NCI-H2196 (cell line): ENCODE measurements around the gene ICE1.
"Not testable (repeated sequence)": the region's sequence is repeated elsewhere in the genome, so short reads cannot be mapped to it uniquely, and the experiment has no call there.

Source experiments
- DNase-seq: peaks from one replicate; lab custom pipeline; 2025; ENCODE audit not compliant: unreplicated experiment; lab: John Stamatoyannopoulos, UW

Gene ICE1

DNA sequence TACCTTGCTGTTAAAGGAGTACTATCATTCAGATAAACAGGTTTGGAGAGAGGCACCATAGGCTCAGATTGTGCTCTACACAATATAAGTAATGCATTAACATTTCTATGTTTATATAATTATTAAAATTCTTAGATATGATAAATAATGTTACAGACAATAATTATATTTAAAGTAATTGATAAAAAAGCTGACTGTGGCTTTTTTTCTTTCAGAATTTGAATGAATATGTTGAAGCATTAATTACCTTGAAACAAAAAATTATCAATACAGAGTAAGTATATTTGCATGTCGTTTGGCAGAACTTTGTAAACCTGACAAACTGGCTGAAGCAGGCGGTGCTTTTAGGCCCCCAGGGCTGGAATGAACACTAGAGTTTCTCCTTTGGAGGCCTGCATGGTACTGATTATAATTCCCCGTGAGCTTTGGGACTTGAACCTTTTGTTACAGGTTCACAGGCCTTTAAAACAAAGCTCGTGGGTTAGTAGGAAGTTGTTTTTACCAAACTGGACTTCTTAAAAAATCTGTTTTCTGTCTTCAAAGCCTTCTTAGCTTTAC is 13.8 kb downstream of the ICE1 start:
- no peak for DNase-seq

DNA sequence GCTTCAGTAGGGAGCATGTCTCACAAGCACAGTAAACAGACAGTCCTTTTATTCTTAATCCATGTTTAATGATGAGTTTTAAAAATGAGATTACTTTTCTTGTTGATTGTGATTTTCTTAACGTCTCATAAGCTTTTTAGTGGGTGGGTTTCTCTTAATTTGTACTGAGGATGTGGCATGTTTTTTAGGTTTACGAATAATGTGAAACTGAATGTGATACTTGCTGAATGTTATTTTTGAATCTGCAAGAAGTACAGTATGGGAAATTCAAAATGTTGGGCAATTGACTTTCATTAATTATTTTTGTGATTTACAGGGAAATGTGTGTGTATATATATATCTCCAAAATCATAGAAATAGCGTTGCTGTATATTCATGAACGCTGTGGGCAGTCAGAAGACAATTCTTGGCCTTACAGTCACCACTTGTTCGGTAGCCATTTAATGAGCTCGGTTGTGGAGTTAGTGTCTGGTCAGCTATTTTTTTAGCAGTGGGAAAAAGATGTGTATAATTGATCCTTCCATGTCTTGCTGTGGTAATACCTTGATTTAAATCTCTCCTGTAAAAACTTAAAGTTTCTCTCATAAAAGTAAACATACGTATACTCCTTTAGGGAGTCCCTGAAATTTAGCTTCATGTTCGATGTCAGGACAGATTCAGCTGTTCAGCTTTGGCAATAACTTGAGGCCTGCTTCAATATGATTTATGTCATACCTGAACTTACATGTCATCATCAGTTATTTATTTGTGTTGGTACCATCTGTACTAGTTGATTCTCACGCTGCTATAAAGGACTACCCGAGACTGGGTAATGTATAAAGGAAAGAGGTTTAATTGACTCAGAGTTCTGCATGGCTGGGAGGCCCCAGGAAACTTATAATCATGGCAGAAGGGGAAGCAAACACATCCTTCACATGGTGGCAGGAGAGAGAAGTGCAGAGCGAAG is 15.0 kb downstream of the ICE1 start:
- DNase-seq: no peak

DNA sequence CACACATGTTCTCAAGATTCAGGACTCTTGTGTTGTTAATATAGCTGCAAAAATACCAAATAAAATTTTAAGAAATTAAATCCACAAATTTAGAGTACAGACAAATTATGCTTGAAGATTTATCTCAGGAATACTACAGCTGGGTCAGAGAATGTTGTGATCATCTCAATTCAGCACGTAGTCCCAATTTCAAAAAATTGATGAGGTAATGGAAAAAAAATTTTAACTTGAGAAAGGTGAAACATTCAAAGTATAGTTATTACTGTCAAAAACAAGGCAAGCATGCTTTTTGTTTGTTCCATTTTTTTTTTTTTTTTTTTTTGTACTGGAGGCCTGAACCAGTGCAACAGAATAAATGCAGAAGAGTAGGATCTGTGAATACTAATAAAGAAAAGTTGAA is 29.4 kb downstream of the ICE1 start:
- DNase-seq: no peak

DNA sequence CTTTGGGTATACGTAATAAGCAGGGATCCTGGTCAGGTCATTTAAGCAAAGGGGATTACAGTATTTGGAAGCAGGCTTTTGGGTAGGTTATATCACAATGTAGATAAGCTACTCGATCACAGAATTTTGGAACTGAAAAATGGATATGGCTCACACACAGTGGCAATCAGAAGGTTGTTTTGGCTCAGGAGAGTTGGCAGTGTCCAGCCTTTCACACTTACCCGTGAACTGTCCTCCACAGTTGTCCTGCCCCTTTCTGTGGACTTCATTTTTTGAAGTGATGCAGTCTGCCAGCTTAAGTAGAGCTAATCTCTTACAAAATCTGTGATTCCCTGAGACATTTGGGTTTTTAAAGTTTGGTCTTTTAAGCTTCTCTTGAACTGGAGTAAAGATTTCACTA is 30.7 kb downstream of the ICE1 start:
- DNase-seq: no peak

GRCh38 chr5:5454391-5454790 is 31.9 kb downstream of the ICE1 start:
- no peak for DNase-seq

DNA sequence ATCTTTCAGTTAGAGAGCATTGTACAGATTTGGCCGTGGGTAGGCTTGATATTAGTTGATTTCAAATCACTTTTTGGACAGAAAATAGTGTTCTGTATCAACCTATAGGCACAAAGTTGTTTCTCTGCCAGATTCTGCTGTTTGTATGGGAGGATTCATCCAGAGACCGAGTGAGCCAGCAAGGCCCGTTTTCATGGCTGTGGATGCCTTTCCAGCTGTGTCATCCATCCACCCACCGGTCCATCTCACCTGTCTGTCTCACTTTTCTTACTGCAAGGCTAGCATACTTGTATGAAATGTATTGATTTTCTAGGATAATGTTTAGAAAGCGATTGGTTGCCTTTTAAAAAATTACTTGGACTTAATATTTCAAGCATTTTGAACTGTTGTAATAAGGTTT is 34.4 kb downstream of the ICE1 start:
- DNase-seq: no peak

- no peak for DNase-seq
These were observed 37.8 kb downstream of the ICE1 start for GRCh38 chr5:5460311-5460710.

GRCh38 chr5:5461012-5461411 is 38.5 kb downstream of the ICE1 start:
- no peak for DNase-seq

- DNase-seq: no peak
These were observed 41.7 kb downstream of the ICE1 start for GRCh38 chr5:5464036-5464715.

GRCh38 chr5:5466227-5466626 is 43.8 kb downstream of the ICE1 start:
- no peak for DNase-seq

DNA sequence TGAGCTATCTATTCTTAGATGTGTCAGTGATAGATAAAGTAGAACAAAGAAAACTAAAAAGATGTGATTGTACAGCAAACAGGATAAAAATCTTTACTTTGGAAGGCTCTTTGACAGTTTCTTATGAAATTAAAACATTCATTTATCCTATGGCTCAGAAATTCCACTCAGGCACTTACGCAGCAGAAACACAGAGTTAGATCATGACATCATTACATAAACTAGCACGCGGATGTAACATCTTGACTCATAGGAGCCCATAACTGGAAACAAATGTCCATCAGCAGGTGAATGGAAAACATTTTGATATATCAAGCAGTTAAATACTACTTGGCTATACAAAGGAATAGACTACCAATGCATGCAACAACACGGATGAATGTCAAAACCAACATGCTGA is 45.3 kb downstream of the ICE1 start:
- DNase-seq: no peak

DNA sequence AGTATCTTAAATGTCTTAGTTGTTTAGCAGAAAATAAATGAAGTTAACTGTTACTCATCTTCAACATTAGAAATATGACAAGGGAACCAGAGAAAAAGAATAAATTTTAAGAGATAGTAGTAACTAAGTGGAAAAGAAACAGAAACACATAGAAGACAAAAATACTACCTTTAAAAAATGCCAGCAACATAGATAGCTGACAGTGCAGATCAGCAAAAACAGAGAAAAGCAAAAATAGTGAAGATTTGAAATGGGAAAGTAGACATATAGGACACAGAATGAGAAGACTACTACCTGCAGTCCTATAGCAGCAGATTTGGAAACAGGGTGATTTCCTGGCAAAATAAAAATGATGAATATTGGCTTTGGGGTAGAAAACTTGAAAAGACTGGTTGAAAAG is 48.5 kb downstream of the ICE1 start:
- DNase-seq: no peak

DNA sequence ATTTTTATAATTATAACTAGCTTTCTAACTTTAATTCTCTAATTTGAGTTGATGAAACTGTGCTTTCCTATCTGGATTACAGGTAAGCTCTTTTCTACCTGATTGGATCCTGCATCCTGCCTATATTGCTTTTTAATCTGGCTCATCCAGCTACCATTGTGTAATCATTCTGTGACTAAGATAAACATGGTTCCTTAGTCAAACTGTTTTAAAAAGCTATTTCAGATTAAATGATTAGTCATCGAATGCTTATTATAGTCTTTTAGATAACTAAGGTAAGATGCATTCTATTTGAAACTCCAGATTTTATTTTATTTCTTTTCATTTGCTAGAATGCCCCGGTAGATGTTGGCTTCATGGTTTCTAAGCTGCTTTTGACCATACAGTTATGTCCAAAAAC is 50.7 kb downstream of the ICE1 start:
- no peak for DNase-seq

DNA sequence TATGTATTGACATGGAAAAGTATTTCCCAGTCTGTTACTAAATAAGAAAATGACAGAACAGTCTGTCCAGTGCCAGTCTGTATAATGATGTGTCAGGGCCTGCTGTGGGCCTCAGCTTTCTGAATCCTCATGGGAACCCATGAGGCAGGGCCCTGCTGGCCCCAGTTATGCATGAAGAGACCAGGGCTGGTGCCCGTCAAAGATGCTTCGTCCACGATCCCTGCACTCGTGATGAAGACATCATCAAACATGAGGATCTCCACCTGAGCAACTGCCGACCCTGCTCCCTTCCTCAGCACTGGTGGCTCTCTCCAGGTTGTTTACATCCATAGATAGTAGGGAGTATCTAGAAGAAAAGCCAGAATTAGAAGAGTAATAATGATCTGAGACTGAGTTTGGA is 52.5 kb downstream of the ICE1 start:
- DNase-seq: no peak

- no peak for DNase-seq
These were observed 53.5 kb downstream of the ICE1 start for GRCh38 chr5:5475975-5476374.

- DNase-seq: not testable (repeated sequence)
These were observed 57.1 kb downstream of the ICE1 start for GRCh38 chr5:5479578-5479977.

DNA sequence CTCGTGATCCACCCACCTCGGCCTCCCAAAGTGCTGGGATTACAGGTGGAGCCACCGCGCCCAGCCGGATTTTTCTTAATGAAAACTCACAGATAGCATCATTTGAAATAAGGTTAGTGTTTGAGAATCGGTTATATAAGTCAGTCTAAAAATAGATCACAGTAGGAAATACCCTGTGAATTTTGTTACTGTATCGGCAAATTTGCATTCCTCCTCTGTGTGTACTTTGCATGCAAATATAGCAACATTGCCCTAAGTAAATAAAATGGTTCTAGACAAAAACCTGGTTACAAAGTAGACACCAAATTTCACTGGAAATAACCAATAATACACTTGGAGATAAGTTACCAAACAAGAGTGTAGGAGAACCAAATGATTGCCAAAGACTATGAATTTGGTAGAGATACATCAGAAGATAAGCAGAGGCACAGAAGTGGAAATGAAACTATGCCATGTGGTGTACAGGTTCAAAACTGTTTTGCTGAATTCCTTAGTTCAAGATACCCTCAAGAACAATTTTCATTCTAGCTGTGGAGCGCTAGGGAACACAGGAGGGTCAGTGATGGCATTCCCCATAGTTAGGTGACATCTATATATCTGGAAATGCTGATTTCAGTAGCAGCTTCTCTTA is 58.1 kb downstream of the ICE1 start:
- DNase-seq: no peak

DNA sequence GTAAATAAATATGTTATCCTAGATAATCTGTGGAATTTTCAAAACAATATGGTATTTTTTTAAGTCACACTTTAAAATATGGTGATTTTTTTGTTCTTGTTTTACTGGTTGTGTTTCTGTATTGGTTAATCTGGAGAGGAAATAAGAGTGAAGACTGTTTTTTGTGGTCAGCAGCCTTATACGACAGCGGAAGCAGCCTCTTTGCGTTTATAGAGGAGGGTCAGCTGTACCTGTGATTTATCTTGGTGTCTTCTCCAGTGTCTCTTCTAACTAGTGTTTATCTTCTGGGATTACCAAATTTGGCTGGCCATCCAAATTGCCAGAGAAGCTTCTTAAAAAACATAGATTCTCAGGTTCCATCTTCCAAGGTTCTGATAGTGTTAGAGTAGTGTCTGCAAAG is 58.7 kb downstream of the ICE1 start:
- no peak for DNase-seq

DNA sequence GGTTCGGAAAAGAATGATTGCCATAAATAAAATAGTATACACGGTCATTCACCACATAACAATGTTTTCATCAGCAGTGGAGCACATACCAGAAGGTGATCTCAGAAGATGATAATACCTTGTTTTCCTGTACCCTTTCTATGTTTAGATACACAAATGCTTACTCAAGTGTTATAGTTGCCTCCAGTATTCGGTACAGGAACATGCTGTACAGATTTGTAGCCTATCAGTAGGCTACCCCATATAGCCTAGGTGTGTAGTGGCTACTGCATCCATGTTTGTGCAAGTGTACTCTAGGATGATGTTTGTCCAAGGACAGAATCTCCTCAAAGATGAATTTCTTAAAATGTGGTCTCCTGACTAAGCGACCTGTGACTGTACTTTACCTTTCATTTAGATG is 59.2 kb downstream of the ICE1 start:
- no peak for DNase-seq

DNA sequence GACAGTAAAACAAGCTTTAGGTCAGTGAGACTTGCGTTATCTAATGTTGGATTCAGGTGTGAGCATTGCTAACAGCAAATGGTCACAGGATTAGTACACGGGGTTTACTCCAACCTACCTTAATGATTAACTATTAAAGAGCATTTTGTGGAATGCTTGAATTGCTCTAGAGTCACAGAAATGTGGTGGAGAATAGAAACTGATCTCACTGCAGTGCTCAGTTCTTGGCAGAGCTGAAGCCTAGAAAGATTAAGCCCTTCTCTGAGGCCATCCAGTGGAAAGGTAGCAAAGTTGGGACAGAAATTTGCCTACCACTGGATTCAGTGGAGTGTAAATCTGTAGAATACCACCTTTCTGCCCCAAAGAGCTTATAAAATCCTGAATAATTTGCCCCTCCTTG is 60.9 kb downstream of the ICE1 start:
- no peak for DNase-seq

DNA sequence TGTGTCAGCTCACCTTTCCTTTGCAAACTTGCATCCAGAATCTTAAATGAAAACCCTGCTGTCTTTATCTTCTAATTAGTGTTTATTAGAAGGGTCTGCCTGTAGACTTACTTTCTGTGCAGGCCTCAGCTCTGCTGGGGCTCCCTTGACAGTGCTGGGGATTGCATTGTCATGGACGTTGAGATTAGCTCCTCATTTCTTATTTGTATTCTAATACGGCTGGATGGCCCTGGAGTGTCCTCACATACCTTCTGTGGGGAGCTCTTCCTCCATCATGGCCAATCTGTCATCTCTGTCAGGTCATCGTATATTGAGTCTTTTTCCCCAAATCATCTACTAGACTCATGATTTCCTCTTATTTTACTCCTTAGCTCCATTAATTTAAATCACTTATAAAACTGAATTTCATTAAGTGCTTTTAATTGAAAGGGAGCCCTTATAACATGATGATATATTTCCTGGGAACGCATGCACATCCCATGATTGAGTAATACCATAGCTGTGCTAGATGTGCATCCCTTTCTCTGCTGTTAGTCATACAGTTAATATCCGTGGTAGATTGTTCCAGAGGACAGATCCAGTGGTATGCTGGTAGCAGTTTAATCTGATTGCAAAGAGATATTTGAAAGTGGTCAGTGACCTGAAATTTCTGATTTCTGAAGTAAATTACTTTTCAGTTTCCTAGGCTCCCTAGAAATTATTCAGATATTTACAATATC is 61.6 kb downstream of the ICE1 start:
- DNase-seq: no peak
